ENCODE results near the gene TMEM156.
"Not testable (repeated sequence)": the region's sequence is repeated elsewhere in the genome, so short reads cannot be mapped to it uniquely, and the experiment has no call there.

Gene TMEM156

GRCh38 chr4:38993683-38994082 lies 38.5 kb downstream of the TMEM156 start:
- no peak for DNase-seq (ENCODE audit: low read depth in 3 of 3, low spot score in 1 of 3)

- no peak for DNase-seq (ENCODE audit: low read depth in 3 of 3, low spot score in 1 of 3)
Measured at GRCh38 chr4:38990241-38990640, 42.0 kb downstream of the TMEM156 start.

GRCh38 chr4:38989487-38989886 lies 42.7 kb downstream of the TMEM156 start:
- no peak for DNase-seq (ENCODE audit: low read depth in 3 of 3, low spot score in 1 of 3)

GRCh38 chr4:38988353-38988752 lies 43.9 kb downstream of the TMEM156 start:
- DNase-seq (ENCODE audit: low read depth in 3 of 3, low spot score in 1 of 3) = not testable (repeated sequence)

GRCh38 chr4:38987491-38987890 lies 44.7 kb downstream of the TMEM156 start:
- DNase-seq (ENCODE audit: low read depth in 3 of 3, low spot score in 1 of 3) = no peak

GRCh38 chr4:38985410-38986100 lies 46.7 kb downstream of the TMEM156 start:
- DNase-seq (ENCODE audit: low read depth in 3 of 3, low spot score in 1 of 3) = no peak

GRCh38 chr4:38983787-38984598 lies 48.2 kb downstream of the TMEM156 start:
- no peak for DNase-seq (ENCODE audit: low read depth in 3 of 3, low spot score in 1 of 3)

GRCh38 chr4:38983291-38983690 lies 48.9 kb downstream of the TMEM156 start:
- no peak for DNase-seq (ENCODE audit: low read depth in 3 of 3, low spot score in 1 of 3)

GRCh38 chr4:38982361-38983095 lies 49.7 kb downstream of the TMEM156 start:
- DNase-seq (ENCODE audit: low read depth in 3 of 3, low spot score in 1 of 3) = no peak

- no peak for DNase-seq (ENCODE audit: low read depth in 3 of 3, low spot score in 1 of 3)
Measured at GRCh38 chr4:38980903-38981676, 51.1 kb downstream of the TMEM156 start.

GRCh38 chr4:38979511-38980230 lies 52.5 kb downstream of the TMEM156 start:
- no peak for DNase-seq (ENCODE audit: low read depth in 3 of 3, low spot score in 1 of 3)

- no peak for DNase-seq (ENCODE audit: low read depth in 3 of 3, low spot score in 1 of 3)
Measured at GRCh38 chr4:38979081-38979480, 53.1 kb downstream of the TMEM156 start.

GRCh38 chr4:38976308-38976707 lies 55.9 kb downstream of the TMEM156 start:
- DNase-seq (ENCODE audit: low read depth in 3 of 3, low spot score in 1 of 3) = no peak

- DNase-seq (ENCODE audit: low read depth in 3 of 3, low spot score in 1 of 3) = no peak
Measured at GRCh38 chr4:38968668-38969067, 63.5 kb downstream of the TMEM156 start.

- no peak for DNase-seq (ENCODE audit: low read depth in 3 of 3, low spot score in 1 of 3)
Measured at GRCh38 chr4:38967260-38968095, 64.7 kb downstream of the TMEM156 start.

- DNase-seq (ENCODE audit: low read depth in 3 of 3, low spot score in 1 of 3) = no peak
Measured at GRCh38 chr4:38965866-38966265, 66.3 kb downstream of the TMEM156 start.

GRCh38 chr4:38964942-38965775 lies 67.0 kb downstream of the TMEM156 start:
- DNase-seq (ENCODE audit: low read depth in 3 of 3, low spot score in 1 of 3) = no peak

- DNase-seq (ENCODE audit: low read depth in 3 of 3, low spot score in 1 of 3) = not testable (repeated sequence)
Measured at GRCh38 chr4:38959248-38959647, 73.0 kb downstream of the TMEM156 start.

All from stimulated activated CD4-positive, alpha-beta T cell treated with anti-CD3 and anti-CD28 coated beads, TNF-alpha, amount 100 ng/mL, for 1 hour (primary cell).